GM18951 (cell line): ENCODE measurements around the gene DENND1A.

Experiments used
- POLR2A ChIP-seq: IDR thresholded peaks from 4 replicates; pipeline ENCODE4 v1.6.1; 2011; ENCODE audit warnings: mild to moderate bottlenecking; ENCODE audit not compliant: insufficient read length, insufficient read depth; ENCODE audit errors: extremely low read depth
- in situ Hi-C: fragments of 300-500 bp; cut with MboI; formaldehyde crosslinking; loops from one replicate; pipeline ENCODE4 v1.12.0; 2022; ENCODE audit warnings: low sequenced_read_pairs, mixed read lengths, inconsistent platforms; ENCODE audit not compliant: unreplicated experiment

Gene DENND1A

GRCh38 chr9:123371805-123372590 is 557.9 kb downstream of the DENND1A start:
- in situ Hi-C loops = loop anchor here (25.0 kb wide), 1 partner anchor 910 kb away; no protein-coding TSS in a partner anchor
- no peak for TF ChIP-seq POLR2A

GRCh38 chr9:123371228-123371584 is 558.7 kb downstream of the DENND1A start:
- in situ Hi-C loops = loop anchor here (25.0 kb wide), 1 partner anchor 909 kb away; no protein-coding TSS in a partner anchor

GRCh38 chr9:123370526-123371227 is 559.2 kb downstream of the DENND1A start:
- in situ Hi-C loops = loop anchor here (25.0 kb wide), 1 partner anchor 908 kb away; no protein-coding TSS in a partner anchor
- no peak for TF ChIP-seq POLR2A

More at GRCh38 chr9:123371228-123371584, 558.7 kb downstream of the DENND1A start:
- no peak for TF ChIP-seq POLR2A

DNA sequence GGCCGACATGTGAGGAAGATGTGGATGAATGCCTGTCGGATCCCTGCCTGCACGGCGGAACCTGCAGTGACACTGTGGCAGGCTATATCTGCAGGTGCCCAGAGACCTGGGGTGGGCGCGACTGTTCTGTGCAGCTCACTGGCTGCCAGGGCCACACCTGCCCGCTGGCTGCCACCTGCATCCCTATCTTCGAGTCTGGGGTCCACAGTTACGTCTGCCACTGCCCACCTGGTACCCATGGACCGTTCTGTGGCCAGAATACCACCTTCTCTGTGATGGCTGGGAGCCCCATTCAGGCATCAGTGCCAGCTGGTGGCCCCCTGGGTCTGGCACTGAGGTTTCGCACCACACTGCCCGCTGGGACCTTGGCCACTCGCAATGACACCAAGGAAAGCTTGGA is 559.8 kb downstream of the DENND1A start:
- in situ Hi-C loops = loop anchor here (25.0 kb wide), 1 partner anchor 908 kb away; no protein-coding TSS in a partner anchor

GRCh38 chr9:123369296-123369695 is 560.6 kb downstream of the DENND1A start:
- in situ Hi-C loops = loop anchor here (25.0 kb wide), 1 partner anchor 907 kb away; no protein-coding TSS in a partner anchor
- TF ChIP-seq POLR2A = no peak

More for the DNA sequence above, 559.8 kb downstream of the DENND1A start:
- no peak for TF ChIP-seq POLR2A

DNA sequence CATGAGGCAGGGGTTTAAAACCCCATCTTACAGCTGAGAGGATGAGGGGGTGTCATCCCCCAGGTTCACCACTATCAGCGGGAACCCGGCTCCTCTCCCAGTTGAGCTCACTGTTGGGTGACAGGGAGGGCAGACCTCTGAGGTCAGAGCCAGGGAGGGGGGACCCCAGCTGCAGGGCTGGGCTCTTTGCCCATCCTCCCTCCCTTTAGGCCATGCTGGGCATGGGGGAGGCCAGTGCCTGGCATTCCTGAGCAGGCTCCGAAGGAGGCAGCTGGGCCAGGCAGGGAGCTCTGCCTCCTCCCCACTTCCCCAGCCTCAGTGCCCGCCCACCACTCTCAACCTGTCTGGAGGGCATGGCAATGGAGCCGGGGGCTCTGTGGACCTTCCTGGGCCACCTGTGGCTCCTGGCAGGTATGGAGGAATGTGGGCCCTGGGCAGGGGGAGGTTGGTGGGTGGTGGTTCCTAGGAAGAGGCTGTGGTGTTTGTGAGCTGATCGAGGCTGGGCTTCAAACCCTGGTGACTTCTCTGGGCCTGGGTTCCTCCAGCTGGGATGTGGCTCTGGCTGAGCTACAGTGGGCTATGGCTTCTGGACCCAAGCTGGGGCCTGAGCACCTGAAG is 561.3 kb downstream of the DENND1A start:
- in situ Hi-C loops = loop anchor here (25.0 kb wide), 1 partner anchor 906 kb away; no protein-coding TSS in a partner anchor
- no peak for TF ChIP-seq POLR2A

DNA sequence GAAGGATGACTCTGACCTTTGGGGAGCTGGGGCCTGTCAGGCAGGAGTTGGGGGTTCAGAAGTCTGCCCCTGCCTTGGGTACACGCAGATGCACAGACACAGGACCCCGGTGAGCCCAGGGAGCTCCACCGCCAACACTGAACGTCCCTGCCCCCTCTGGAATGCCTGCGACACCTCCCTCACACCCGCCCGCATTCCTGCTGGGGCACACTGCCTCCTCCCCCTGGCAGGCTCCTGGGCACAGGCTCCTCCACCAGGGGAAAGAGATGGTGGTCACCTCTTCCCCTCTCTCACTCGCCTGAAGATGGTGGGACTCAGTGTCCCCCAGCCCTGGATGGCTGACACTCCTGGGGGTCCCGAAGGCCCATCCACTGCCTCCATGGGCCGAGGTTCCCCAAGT is 561.9 kb downstream of the DENND1A start:
- no peak for TF ChIP-seq POLR2A
- in situ Hi-C loops = loop anchor here (25.0 kb wide), 1 partner anchor 906 kb away; no protein-coding TSS in a partner anchor

DNA sequence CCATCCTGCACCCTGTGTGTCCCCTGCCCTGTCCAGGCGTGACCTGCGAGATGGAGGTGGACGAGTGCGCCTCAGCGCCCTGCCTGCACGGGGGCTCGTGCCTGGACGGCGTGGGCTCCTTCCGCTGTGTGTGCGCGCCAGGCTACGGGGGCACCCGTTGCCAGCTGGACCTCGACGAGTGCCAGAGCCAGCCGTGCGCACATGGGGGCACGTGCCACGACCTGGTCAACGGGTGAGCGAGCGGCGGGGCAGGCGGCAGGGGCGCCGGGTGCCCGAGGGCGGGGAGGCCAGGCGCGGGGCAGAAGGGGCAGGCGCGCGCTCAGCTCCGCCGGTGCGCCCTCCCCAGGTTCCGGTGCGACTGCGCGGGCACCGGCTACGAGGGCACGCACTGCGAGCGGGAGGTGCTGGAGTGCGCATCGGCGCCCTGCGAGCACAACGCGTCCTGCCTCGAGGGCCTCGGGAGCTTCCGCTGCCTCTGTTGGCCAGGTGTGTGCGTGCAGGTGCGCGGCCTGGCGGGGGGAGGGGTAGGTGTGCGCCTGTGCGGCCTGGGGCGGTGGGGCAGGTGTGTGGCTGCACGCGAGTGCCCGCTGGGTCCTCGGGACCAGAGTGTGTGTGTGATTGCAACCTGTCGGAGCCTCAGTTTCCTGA is 563.9 kb downstream of the DENND1A start:
- in situ Hi-C loops = loop anchor here (25.0 kb wide), 1 partner anchor 904 kb away; no protein-coding TSS in a partner anchor
- no peak for TF ChIP-seq POLR2A

DNA sequence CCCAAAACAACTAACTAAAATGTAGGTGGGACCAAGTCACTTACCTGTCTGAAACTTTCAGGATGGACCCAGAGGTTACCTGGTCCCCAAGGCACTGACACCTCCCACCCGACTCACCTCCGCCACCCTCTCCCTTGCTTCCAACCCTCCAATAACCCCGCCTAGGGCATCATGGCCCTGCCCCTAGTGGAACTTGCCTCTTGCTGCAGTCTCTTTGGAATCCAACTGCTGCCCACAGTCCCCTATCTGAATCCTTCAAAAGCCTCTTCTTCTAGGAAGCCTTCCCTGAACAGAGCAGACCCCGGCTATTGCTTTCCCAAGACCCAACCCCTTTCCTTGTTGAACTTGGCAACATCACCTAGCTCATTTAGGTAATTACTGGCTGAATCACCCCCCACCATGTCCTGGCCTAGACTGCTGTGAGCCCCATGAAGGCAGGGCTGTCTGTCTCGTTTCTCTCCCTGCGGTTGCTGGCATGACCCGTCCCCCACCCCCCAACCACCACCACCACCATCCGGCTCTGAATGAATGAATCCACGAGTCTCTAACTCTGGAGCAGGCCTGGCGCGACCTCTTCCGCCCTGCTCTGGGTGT is 564.5 kb downstream of the DENND1A start:
- in situ Hi-C loops = loop anchor here (25.0 kb wide), 1 partner anchor 903 kb away; no protein-coding TSS in a partner anchor
- TF ChIP-seq POLR2A = no peak

DNA sequence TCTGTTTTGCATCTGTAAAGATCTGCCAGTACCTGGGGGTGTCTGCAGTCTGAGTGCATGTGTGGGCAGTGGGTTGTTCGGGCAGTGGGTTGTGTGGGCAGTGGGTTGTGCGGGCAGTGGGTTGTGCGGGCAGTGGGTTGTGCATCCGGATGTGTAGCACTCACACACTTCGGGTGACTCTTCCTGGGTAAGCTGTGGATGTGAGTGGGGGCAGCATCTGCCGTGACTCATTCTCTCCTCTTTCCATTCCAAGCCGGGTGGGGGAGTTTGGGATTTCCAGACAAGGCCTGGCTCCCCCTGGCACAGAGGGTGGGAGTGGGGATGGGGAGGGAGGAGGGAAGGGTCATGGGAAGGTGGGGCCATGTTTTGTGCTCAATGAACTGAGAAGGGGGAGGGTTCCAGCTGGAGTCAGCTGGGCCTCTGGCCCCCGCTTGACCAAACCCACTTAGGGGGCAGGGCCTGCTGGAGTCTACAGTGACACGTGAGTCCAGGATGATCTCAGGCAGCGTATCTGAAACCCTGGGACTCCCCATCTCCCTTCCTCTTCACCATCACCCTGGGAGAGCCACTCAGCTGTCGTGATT is 565.6 kb downstream of the DENND1A start:
- TF ChIP-seq POLR2A = no peak

DNA sequence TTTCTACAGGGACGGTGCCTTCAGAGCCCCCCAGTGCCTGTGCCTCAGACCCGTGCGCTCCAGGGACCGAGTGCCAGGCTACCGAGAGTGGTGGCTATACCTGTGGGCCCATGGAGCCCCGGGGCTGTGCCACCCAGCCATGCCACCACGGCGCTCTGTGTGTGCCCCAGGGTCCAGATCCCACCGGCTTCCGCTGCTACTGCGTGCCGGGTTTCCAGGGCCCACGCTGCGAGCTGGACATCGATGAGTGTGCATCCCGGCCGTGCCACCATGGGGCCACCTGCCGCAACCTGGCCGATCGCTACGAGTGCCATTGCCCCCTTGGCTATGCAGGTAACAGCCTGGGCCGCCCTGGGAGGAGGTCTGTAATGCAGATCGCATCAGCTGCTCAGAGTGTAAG is 567.1 kb downstream of the DENND1A start:
- TF ChIP-seq POLR2A = no peak
- in situ Hi-C loops = loop anchor here (25.0 kb wide), 1 partner anchor 901 kb away; no protein-coding TSS in a partner anchor

More for the DNA sequence above, 565.6 kb downstream of the DENND1A start:
- in situ Hi-C loops = loop anchor here (25.0 kb wide), 1 partner anchor 902 kb away; no protein-coding TSS in a partner anchor
